Endodermal cell (in vitro differentiated cells): ENCODE measurements around the gene REXO1. TPM values are rescaled to one million over a fixed set of nuclear protein-coding genes. Genes with fewer than 3 reads are reported as not detected.

ENCODE experiments used
- DNase-seq: peaks from one replicate; pipeline ENCODE4 v3.0.0-alpha.2; 2017
- H3K27ac ChIP-seq: 2 replicates; pipeline ENCODE4 v1.5.1; 2013; ENCODE audit warnings: mild to moderate bottlenecking, low read depth, low read length, moderate library complexity
- H3K27me3 ChIP-seq: 2 replicates; pipeline ENCODE4 v1.6.1; 2013; ENCODE audit warnings: mild to moderate bottlenecking, low read length, moderate library complexity; ENCODE audit not compliant: insufficient read depth, control insufficient read depth, poor library complexity, severe bottlenecking
- H3K36me3 ChIP-seq: 2 replicates; pipeline ENCODE4 v1.7.0; 2013; ENCODE audit warnings: mild to moderate bottlenecking, low read length, moderate library complexity; ENCODE audit not compliant: control insufficient read depth, insufficient read depth
- H3K4me1 ChIP-seq: one replicate; pipeline ENCODE4 v1.7.0; 2013; ENCODE audit warnings: low read length; ENCODE audit not compliant: control insufficient read depth, insufficient read depth
- H3K4me3 ChIP-seq: 2 replicates; pipeline ENCODE4 v1.5.1; 2013; ENCODE audit warnings: mild to moderate bottlenecking, low read length, moderate library complexity
- H3K9ac ChIP-seq: 2 replicates; pipeline ENCODE4 v1.6.1; 2013; ENCODE audit warnings: mild to moderate bottlenecking, low read length, moderate library complexity; ENCODE audit not compliant: poor library complexity, severe bottlenecking; ENCODE audit errors: extremely low read depth
- H3K9me3 ChIP-seq: 2 replicates; pipeline ENCODE4 v1.6.1; 2013; ENCODE audit warnings: mild to moderate bottlenecking, low read length, moderate library complexity; ENCODE audit not compliant: control insufficient read depth
- H3K27ac Mint-ChIP-seq: 2 replicates; pipeline ENCODE4 v1.8.0; 2020; ENCODE audit warnings: mixed read lengths
- H3K27me3 Mint-ChIP-seq: 2 replicates; pipeline ENCODE4 v1.8.0; 2021; ENCODE audit warnings: mild to moderate bottlenecking, mixed read lengths; ENCODE audit not compliant: insufficient read depth
- H3K36me3 Mint-ChIP-seq: 2 replicates; pipeline ENCODE4 v1.8.0; 2020; ENCODE audit warnings: low read depth, mixed read lengths
- H3K4me1 Mint-ChIP-seq: 2 replicates; pipeline ENCODE4 v1.8.0; 2020; ENCODE audit warnings: mixed read lengths
- H3K4me3 Mint-ChIP-seq: 2 replicates; pipeline ENCODE4 v1.8.0; 2020; ENCODE audit warnings: mild to moderate bottlenecking, moderate library complexity, mixed read lengths
- H3K9me3 Mint-ChIP-seq: 2 replicates; pipeline ENCODE4 v1.8.0; 2020; ENCODE audit warnings: mild to moderate bottlenecking, mixed read lengths
- CTCF ChIP-seq: fragments of 200-600 bp; sonication (generic); conservative IDR thresholded peaks from 2 replicates; pipeline ENCODE4 v1.5.0; 2021; ENCODE audit warnings: antibody characterized with exemption, mild to moderate bottlenecking
- WGBS, 2 experiments: methylation state at CpG; one replicate each; pipeline versions ENCODE4 v1.1.5 to v1.1.7; 2013; ENCODE audit warnings: missing lambda C conversion rate in 2 of 2, mixed read lengths in 1 of 2; ENCODE audit not compliant: insufficient coverage in 1 of 2, insufficient read length in 1 of 2; 5-methylcytosine and 5-hydroxymethylcytosine counted together
- total RNA-seq, 2 donors: library from RNA; stranded (reverse); fragmentation: NEBNext Ultra II Directional in 1 of 2; extraction: Animal tissue kit (Norgen Biotek cat#: 25700) in 1 of 2; gene quantifications; 2 replicates in 1 of 2; 3 replicates in 1 of 2; pipeline ENCODE4 v1.2.1, GENCODE V29; 2021

Gene REXO1
- total RNA-seq, 2 donors from 2014 or later: 51.6 to 56.4 TPM

- peak within 1 kb of the TSS; percentile 53 for H3K27ac ChIP-seq
- peaks cover 2% of the 10 kb centered on the region for H3K4me1 Mint-ChIP-seq
Observed at GRCh38 chr19:1811942-1812425, 36.3 kb downstream of the REXO1 start, which contains the start of gene ATP8B3. TSS of gene ATP8B3 (minus strand) at chr19:1812276. CDS start at chr19:1811736, 540 bp downstream.

GRCh38 chr19:1811472-1811894 is 36.8 kb downstream of the REXO1 start:
- peak overlapping the region; percentile 75 for H3K4me3 Mint-ChIP-seq
- peaks cover 5% of the 10 kb centered on the region for H3K36me3 Mint-ChIP-seq
- Histone ChIP-seq H3K4me3 (no peak overlapping the region), H3K27ac (no peak overlapping the region), H3K27me3 (no peaks in the 10 kb centered on the region), H3K9me3 (no peaks in the 10 kb centered on the region), H3K9ac (no peak overlapping the region), H3K36me3 (no peaks in the 10 kb centered on the region), H3K4me1 (no peaks in the 10 kb centered on the region)
- no peak for TF ChIP-seq CTCF
- WGBS, 2 experiments: 52 to 69% methylated on average over 5 to 13 of the region's 13 CpGs
- peaks cover 8% of the 10 kb centered on the region for H3K27me3 Mint-ChIP-seq
- H3K27ac Mint-ChIP-seq: no peak overlapping the region
- peaks cover 2% of the 10 kb centered on the region for H3K4me1 Mint-ChIP-seq
- DNase-seq: no peak
- no peaks in the 10 kb centered on the region for H3K9me3 Mint-ChIP-seq

More at GRCh38 chr19:1811942-1812425, 36.3 kb downstream of the REXO1 start, which contains the start of gene ATP8B3:
- Histone ChIP-seq H3K9ac (peak within 1 kb of the TSS; percentile 33), H3K27me3 (no peaks in the 10 kb centered on the region), H3K9me3 (no peaks in the 10 kb centered on the region), H3K4me1 (no peaks in the 10 kb centered on the region), H3K4me3 (peak within 1 kb of the TSS; percentile 85), H3K36me3 (no peaks in the 10 kb centered on the region)
- peaks cover 8% of the 10 kb centered on the region for H3K27me3 Mint-ChIP-seq
- peak; percentile 54 for TF ChIP-seq CTCF
- 0 to 7% methylated on average over 4 to 43 of the region's 48 CpGs for WGBS, 2 experiments
- peak within 1 kb of the TSS; percentile 95 for H3K27ac Mint-ChIP-seq
- peak within 1 kb of the TSS; percentile 75 for H3K4me3 Mint-ChIP-seq
- H3K9me3 Mint-ChIP-seq: no peaks in the 10 kb centered on the region
- DNase-seq: no peak
- peaks cover 5% of the 10 kb centered on the region for H3K36me3 Mint-ChIP-seq

GRCh38 chr19:1810439-1811160 is 37.7 kb downstream of the REXO1 start:
- Mint-ChIP-seq H3K9me3 (no peaks in the 10 kb centered on the region), H3K27me3 (peaks cover 8% of the 10 kb centered on the region), H3K4me3 (no peak overlapping the region), H3K36me3 (no peaks in the 10 kb centered on the region), H3K27ac (no peak overlapping the region), H3K4me1 (peaks cover 2% of the 10 kb centered on the region)
- H3K27ac ChIP-seq: no peak overlapping the region
- no peaks in the 10 kb centered on the region for H3K36me3 ChIP-seq
- WGBS, 2 experiments: 89 to 97% methylated on average over 12 to 19 of the region's 19 CpGs
- no peak for TF ChIP-seq CTCF
- H3K4me1 ChIP-seq: no peaks in the 10 kb centered on the region
- no peaks in the 10 kb centered on the region for H3K9me3 ChIP-seq
- H3K4me3 ChIP-seq: no peak overlapping the region
- no peaks in the 10 kb centered on the region for H3K27me3 ChIP-seq
- H3K9ac ChIP-seq: no peak overlapping the region
- DNase-seq: no peak
